T-helper 9 cell (primary cell): ENCODE data around the gene KLK4.

ENCODE experiments used
- DNase-seq: peaks from one replicate; pipeline ENCODE4 v3.0.0-alpha.2; 2020

Gene KLK4

DNA sequence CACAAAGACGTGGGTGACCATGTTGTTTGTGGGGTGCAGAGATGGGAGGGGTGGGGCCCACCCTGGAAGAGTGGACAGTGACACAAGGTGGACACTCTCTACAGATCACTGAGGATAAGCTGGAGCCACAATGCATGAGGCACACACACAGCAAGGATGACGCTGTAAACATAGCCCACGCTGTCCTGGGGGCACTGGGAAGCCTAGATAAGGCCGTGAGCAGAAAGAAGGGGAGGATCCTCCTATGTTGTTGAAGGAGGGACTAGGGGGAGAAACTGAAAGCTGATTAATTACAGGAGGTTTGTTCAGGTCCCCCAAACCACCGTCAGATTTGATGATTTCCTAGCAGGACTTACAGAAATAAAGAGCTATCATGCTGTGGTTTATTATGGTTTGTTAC is 32.3 kb downstream of the KLK4 start:
- DNase-seq, result no peak

DNA sequence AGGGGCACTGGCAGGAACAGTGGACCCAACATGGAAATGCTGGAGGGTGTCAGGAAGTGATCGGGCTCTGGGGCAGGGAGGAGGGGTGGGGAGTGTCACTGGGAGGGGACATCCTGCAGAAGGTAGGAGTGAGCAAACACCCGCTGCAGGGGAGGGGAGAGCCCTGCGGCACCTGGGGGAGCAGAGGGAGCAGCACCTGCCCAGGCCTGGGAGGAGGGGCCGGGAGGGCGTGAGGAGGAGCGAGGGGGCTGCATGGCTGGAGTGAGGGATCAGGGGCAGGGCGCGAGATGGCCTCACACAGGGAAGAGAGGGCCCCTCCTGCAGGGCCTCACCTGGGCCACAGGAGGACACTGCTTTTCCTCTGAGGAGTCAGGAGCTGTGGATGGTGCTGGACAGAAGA is 33.9 kb downstream of the KLK4 start:
- DNase-seq, result no peak

DNA sequence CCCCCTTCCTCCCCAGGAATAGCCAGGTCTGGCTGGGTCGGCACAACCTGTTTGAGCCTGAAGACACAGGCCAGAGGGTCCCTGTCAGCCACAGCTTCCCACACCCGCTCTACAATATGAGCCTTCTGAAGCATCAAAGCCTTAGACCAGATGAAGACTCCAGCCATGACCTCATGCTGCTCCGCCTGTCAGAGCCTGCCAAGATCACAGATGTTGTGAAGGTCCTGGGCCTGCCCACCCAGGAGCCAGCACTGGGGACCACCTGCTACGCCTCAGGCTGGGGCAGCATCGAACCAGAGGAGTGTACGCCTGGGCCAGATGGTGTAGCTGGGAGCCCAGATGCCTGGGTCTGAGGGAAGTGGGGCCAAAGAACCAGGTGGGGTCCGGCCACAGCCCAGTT is 34.7 kb downstream of the KLK4 start:
- DNase-seq, result no peak

DNA sequence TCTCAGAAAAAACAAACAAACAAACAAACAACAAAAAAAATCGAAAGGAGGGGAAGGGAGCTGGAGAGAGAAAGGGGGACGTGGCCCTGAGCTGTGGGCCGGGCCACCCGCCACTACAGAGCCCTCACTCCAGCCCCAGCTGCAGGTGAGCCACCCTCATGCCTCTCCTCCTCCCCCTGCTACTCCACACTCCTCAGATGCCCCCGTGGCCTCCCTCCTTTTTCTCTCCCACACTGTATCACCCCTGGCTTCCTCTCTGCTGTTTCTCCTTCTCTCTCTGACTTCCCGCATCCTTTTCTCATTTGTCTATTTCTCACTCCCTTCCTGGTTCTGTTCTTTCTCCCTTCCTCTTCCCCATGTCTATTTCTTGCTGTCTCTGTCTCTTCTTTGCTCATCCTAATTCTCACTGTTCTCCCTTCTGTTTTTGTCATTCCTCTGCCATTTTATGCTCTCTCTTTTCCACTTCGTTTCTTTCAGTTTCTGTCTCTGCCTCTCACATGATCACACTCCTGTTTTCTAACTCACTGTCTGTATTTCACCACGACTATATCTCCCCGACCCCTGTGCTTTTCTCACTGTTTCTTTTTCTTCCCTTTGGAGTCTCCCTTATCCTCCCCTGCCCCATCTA is 35.3 kb downstream of the KLK4 start:
- DNase-seq, result no peak

DNA sequence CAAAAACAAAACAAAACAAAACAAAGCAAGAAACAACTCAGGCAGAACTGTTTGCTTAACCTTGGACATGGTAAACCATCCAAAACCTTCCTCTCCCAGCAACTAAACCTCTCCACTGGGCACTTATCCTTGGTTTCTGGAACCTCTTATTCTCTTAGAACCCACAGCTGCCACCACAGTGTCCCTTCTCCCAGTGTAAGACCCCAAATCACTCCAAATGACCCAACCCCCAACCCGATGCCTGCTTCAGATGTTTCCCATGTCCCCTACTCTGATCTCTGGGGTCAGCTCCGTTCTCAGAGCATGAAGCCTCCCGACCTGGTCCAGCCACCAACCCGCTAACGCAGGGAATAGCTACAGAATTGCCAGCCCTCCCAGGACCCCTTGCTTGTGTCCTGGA is 37.0 kb downstream of the KLK4 start:
- no peak for DNase-seq

DNA sequence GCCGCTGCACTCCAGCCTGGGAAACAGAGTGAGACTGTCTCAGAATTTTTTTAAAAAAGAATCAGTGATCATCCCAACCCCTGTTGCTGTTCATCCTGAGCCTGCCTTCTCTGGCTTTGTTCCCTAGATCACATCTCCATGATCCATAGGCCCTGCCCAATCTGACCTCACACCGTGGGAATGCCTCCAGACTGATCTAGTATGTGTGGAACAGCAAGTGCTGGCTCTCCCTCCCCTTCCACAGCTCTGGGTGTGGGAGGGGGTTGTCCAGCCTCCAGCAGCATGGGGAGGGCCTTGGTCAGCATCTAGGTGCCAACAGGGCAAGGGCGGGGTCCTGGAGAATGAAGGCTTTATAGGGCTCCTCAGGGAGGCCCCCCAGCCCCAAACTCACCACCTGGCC is 38.1 kb downstream of the KLK4 start, which contains the start of gene KLK2:
TSS of gene KLK2 (plus strand) at position 384 of the 400 bp plus-strand sequence. CDS start 35 bp downstream, outside the sequence.
- no peak for DNase-seq

DNA sequence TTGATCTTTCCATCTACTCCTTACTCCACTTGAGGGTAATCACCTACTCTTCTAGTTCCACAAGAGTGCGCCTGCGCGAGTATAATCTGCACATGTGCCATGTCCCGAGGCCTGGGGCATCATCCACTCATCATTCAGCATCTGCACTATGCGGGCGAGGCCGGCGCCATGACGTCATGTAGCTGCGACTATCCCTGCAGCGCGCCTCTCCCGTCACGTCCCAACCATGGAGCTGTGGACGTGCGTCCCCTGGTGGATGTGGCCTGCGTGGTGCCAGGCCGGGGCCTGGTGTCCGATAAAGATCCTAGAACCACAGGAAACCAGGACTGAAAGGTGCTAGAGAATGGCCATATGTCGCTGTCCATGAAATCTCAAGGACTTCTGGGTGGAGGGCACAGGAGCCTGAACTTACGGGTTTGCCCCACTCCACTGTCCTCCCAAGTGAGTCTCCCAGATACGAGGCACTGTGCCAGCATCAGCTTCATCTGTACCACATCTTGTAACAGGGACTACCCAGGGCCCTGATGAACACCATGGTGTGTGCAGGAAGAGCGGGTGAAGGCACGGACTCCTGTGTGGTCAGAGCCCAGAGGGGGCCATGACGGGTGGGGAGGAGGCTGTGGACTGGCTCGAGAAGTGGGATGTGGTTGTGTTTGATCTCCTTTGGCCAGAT is 40.6 kb downstream of the KLK4 start:
- DNase-seq, result no peak

DNA sequence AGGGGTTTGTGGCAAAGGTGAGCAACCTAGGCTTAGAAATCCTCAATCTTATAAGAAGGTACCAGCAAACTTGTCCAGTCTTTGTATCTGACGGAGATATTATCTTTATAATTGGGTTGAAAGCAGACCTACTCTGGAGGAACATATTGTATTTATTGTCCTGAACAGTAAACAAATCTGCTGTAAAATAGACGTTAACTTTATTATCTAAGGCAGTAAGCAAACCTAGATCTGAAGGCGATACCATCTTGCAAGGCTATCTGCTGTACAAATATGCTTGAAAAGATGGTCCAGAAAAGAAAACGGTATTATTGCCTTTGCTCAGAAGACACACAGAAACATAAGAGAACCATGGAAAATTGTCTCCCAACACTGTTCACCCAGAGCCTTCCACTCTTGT is 41.7 kb downstream of the KLK4 start:
- DNase-seq, result no peak

DNA sequence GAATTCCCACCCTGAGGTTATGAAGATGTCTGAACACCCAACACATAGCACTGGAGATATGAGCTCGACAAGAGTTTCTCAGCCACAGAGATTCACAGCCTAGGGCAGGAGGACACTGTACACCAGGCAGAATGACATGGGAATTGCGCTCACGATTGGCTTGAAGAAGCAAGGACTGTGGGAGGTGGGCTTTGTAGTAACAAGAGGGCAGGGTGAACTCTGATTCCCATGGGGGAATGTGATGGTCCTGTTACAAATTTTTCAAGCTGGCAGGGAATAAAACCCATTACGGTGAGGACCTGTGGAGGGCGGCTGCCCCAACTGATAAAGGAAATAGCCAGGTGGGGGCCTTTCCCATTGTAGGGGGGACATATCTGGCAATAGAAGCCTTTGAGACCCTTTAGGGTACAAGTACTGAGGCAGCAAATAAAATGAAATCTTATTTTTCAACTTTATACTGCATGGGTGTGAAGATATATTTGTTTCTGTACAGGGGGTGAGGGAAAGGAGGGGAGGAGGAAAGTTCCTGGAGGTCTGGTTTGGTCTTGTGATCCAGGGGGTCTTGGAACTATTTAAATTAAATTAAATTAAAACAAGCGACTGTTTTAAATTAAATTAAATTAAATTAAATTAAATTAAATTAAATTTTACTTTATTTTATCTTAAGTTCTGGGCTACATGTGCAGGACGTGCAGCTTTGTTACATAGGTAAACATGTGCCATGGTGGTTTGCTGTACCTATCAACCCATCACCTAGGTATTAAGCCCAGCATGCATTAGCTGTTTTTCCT is 49.5 kb downstream of the KLK4 start:
- no peak for DNase-seq

DNA sequence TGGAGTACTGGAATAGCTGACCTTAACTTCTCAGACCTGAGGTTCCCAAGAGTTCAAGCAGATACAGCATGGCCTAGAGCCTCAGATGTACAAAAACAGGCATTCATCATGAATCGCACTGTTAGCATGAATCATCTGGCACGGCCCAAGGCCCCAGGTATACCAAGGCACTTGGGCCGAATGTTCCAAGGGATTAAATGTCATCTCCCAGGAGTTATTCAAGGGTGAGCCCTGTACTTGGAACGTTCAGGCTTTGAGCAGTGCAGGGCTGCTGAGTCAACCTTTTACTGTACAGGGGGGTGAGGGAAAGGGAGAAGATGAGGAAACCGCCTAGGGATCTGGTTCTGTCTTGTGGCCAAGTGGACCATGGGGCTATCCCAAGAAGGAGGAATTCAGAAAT is 50.2 kb downstream of the KLK4 start:
- DNase-seq, result no peak

DNA sequence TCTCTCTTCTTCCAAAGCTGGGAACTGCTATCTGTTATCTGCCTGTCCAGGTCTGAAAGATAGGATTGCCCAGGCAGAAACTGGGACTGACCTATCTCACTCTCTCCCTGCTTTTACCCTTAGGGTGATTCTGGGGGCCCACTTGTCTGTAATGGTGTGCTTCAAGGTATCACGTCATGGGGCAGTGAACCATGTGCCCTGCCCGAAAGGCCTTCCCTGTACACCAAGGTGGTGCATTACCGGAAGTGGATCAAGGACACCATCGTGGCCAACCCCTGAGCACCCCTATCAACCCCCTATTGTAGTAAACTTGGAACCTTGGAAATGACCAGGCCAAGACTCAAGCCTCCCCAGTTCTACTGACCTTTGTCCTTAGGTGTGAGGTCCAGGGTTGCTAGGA is 51.3 kb downstream of the KLK4 start:
- DNase-seq, result no peak

DNA sequence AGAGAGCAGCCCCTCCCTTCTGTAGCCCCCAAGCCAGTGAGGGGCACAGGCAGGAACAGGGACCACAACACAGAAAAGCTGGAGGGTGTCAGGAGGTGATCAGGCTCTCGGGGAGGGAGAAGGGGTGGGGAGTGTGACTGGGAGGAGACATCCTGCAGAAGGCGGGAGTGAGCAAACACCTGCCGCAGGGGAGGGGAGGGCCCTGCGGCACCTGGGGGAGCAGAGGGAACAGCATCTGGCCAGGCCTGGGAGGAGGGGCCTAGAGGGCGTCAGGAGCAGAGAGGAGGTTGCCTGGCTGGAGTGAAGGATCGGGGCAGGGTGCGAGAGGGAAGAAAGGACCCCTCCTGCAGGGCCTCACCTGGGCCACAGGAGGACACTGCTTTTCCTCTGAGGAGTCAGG is 52.3 kb downstream of the KLK4 start:
- no peak for DNase-seq

DNA sequence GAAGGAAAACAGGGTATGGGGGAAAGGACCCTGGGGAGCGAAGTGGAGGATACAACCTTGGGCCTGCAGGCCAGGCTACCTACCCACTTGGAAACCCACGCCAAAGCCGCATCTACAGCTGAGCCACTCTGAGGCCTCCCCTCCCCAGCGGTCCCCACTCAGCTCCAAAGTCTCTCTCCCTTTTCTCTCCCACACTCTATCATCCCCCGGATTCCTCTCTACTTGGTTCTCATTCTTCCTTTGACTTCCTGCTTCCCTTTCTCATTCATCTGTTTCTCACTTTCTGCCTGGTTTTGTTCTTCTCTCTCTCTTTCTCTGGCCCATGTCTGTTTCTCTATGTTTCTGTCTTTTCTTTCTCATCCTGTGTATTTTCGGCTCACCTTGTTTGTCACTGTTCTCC is 53.8 kb downstream of the KLK4 start:
- DNase-seq, result no peak
